Pancreas (tissue), 10 donors: ENCODE results near the gene HBS1L. TPM values are rescaled to one million over a fixed set of nuclear protein-coding genes. Genes with fewer than 3 reads are reported as not detected.

ENCODE experiments used
- ATAC-seq, 4 donors: fragments of 200-7000 bp; cut with Tn5 transposase; one replicate each; pipeline versions ENCODE4 v1.8.0 to v1.9.1; 2020; ENCODE audit warnings: mild to moderate bottlenecking in 4 of 4, moderate library complexity in 4 of 4
- DNase-seq, 6 donors: peaks; one replicate each; pipeline ENCODE4 v3.0.0-alpha.2; 2020
- FAIRE-seq: peaks from 2 replicates; lab custom pipeline; 2012; peaks lifted over from hg19 to GRCh38; lab: Jason Lieb, UNC
- H3K27ac ChIP-seq, 4 donors: fragments of 200-600 bp; sonication (generic); 1 replicate in 3 of 4; 2 replicates in 1 of 4; pipeline versions ENCODE4 v1.5.0 to v1.8.0; 2020
- H3K27me3 ChIP-seq, 4 donors: fragments of 200-600 bp; one replicate each; pipeline ENCODE4 v1.8.0; 2021
- H3K36me3 ChIP-seq, 3 donors: fragments of 200-600 bp; sonication (generic) in 1 of 3; one replicate each; pipeline versions ENCODE4 v1.5.0 to v1.8.0; 2020 to 2021
- H3K4me1 ChIP-seq, 3 donors: fragments of 200-600 bp; one replicate each; pipeline ENCODE4 v1.8.0; 2021
- H3K4me3 ChIP-seq, 4 donors: fragments of 200-600 bp; sonication (generic) in 2 of 4; one replicate each; pipeline versions ENCODE4 v1.5.0 to v1.8.0; 2020 to 2021
- H3K9me3 ChIP-seq, 4 donors: fragments of 200-600 bp; one replicate each; pipeline ENCODE4 v1.8.0; 2021
- WGBS, 2 donors: extraction: QIAGEN DNeasy Blood & Tissue Kit; methylation state at CpG; one replicate each; pipeline ENCODE4 v1.1.7; 2013; 5-methylcytosine and 5-hydroxymethylcytosine counted together
- intact Hi-C, 3 donors: fragments of 100-400 bp; cut with DNase I; formaldehyde crosslinking; loops; one replicate each; pipeline versions ENCODE4 v1.11.1 to v1.14.2; 2022
- polyA plus RNA-seq, 2 donors: library from polyadenylated mRNA; stranded (reverse); fragments of 200-250 nt; gene quantifications; one replicate each; pipeline ENCODE4 v1.2.3, GENCODE V29; 2013
- total RNA-seq, 6 donors: library from RNA; stranded (reverse); fragmentation: NEBNext Ultra II Directional in 4 of 6; extraction: Animal tissue kit (Norgen Biotek cat#: 25700) in 4 of 6; gene quantifications; one replicate each; pipeline versions ENCODE4 v1.2.1 to v1.2.4, GENCODE V29; 2021 to 2023
- TF ChIP-seq, protein P1 (sequence below), 4 donors: fragments of 200-600 bp; sonication (generic) in 3 of 4; IDR thresholded peaks; one replicate each; pipeline versions ENCODE4 v1.5.0 to v1.8.0; 2021; ENCODE audit warnings: antibody characterized with exemption in 4 of 4
- donor health status: healthy with polysubstance abuse.
- donor health status: DM: no; HTN: no; CAD: no; lungs with moderate emphysema.
- donor health status: DM: no; HTN: no; CAD: no.
- donor health status: control.
- donor health status: control.
- donor health status: Bipolar disorder and iron deficiency.
- donor health status: DM: yes; HTN: yes; CAD: no.
- donor health status: DM: no; HTN: no; CAD: no.
- donor health status: DM: no; HTN: no; CAD: no.
- donor health status: DM: yes; HTN: yes; CAD: no.

Gene HBS1L
- total and polyA plus RNA-seq, 8 donors: 10.3 to 41.5 (median 38.9) TPM

DNA sequence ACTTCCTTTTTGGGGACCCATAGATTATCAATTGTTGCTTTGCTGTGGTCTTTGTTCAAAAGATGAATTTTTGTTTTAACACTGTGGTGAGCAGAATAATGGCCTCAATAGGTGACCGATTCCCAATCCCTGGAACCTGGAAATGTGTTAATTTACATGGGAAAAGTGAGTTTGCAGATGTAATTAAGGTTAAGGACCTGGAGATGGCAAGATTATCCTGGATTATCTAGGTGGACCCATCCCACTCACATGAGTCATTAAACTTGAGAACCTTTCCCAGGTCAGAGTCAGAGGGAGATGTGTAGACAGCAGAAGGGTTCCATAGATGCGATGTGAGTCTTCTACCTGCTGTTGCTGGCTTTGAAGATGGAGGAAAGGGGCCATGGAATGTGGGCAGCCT lies 36.2 kb upstream of the HBS1L start:
- ATAC-seq (no peak), DNase-seq (no peak), FAIRE-seq (no peak)
- 92 to 98% methylated on average over 2 of the region's 2 CpGs for WGBS, 2 donors
- H3K4me1 ChIP-seq: peaks cover 0 to 7% (median 0%) of the 10 kb centered on the region in 3 donors
- TF ChIP-seq, protein P1, sequence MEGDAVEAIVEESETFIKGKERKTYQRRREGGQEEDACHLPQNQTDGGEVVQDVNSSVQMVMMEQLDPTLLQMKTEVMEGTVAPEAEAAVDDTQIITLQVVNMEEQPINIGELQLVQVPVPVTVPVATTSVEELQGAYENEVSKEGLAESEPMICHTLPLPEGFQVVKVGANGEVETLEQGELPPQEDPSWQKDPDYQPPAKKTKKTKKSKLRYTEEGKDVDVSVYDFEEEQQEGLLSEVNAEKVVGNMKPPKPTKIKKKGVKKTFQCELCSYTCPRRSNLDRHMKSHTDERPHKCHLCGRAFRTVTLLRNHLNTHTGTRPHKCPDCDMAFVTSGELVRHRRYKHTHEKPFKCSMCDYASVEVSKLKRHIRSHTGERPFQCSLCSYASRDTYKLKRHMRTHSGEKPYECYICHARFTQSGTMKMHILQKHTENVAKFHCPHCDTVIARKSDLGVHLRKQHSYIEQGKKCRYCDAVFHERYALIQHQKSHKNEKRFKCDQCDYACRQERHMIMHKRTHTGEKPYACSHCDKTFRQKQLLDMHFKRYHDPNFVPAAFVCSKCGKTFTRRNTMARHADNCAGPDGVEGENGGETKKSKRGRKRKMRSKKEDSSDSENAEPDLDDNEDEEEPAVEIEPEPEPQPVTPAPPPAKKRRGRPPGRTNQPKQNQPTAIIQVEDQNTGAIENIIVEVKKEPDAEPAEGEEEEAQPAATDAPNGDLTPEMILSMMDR (IDR thresholded peaks at IDR 0.05): no peak
- H3K27me3 ChIP-seq: no peaks in the 10 kb centered on the region
- H3K4me3 ChIP-seq: no peak overlapping the region
- no peaks in the 10 kb centered on the region for H3K9me3 ChIP-seq
- H3K27ac ChIP-seq: no peak overlapping the region
- intact Hi-C loops: no loop called here
- no peaks in the 10 kb centered on the region for H3K36me3 ChIP-seq

DNA sequence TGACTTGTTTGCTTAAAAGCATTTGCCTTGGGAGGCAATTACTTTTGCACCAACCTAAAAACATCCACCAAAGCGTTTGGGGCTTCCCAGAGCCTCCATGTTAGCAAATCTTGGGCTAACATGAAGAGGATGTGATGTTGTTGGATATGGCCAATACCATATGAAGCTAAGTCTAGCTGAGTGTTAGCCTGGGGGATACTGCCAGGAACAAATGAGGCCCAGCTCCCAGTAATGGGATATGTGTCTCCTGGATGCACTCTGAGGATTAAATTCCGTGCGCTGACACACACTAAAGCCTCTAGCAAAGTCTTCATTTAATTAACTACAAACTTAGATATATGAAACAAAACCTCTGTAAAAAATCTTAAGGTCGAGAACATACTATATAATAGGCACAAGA lies 35.3 kb upstream of the HBS1L start:
- Histone ChIP-seq H3K27ac (no peak overlapping the region), H3K27me3 (no peaks in the 10 kb centered on the region), H3K9me3 (no peaks in the 10 kb centered on the region), H3K36me3 (no peaks in the 10 kb centered on the region), H3K4me1 (peaks cover 0 to 11% (median 0%) of the 10 kb centered on the region in 3 donors), H3K4me3 (no peak overlapping the region)
- TF ChIP-seq, protein P1 (IDR thresholded peaks at IDR 0.05): no peak
- intact Hi-C loops: no loop called here
- ATAC-seq (no peak), DNase-seq (no peak), FAIRE-seq (no peak)
- WGBS, 2 donors: 89 to 94% methylated on average over 4 of the region's 4 CpGs

DNA sequence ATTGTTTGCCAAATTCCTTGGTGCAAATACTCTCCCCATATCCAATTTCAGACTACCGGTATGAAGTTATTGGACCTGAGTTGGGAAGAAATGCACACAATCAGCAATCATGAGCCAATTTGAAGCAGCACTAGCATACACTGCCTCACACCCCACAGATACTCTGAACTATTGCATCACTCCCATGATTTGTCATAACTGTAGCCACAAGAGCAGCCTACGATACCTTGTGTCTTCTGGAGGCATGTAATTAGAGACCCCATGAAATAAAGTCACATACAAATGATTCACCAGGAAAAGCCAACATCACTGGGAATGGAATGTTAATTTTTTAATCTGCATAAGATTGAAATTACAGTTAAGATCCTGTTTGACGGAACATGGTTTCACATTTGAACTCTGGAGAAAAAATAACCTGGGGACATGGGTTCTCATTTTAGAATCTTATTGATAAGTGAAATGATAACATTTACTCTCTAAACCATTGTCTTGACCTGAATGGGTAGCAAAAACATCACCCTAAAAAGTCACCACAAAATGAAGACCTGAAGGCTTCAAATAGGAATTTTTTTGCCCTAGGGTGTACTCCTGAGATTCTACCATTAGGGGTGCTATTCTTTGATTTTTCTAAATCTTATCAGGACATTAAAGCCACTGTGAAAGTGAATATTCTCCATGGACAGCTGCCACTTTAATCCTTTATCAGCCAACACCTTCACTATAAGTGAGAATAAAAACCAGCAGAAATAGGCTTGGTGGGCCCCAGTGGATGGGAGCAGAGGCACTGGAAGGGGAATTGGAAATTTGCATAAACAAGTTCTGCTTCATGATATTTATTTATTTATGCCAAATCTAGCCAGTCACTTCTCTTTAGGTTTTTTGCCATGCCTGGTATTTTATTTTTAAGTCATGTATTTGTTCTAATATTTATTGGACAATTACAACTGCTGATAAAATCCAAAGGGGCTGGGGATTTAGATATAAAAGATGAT lies 34.5 kb upstream of the HBS1L start:
- Histone ChIP-seq H3K27me3 (no peaks in the 10 kb centered on the region), H3K4me1 (peaks cover 0 to 11% (median 0%) of the 10 kb centered on the region in 3 donors), H3K27ac (no peak overlapping the region), H3K36me3 (no peaks in the 10 kb centered on the region), H3K4me3 (no peak overlapping the region), H3K9me3 (no peaks in the 10 kb centered on the region)
- 65 to 66% methylated on average over 3 of the region's 3 CpGs for WGBS, 2 donors
- peak; percentile 18 to 73 (median 45) for ATAC-seq
- DNase-seq: no peak
- TF ChIP-seq, protein P1 (IDR thresholded peaks at IDR 0.05): peak in 1 of 4 donors; percentile 19
- intact Hi-C loops: no loop called here
- no peak for FAIRE-seq

DNA sequence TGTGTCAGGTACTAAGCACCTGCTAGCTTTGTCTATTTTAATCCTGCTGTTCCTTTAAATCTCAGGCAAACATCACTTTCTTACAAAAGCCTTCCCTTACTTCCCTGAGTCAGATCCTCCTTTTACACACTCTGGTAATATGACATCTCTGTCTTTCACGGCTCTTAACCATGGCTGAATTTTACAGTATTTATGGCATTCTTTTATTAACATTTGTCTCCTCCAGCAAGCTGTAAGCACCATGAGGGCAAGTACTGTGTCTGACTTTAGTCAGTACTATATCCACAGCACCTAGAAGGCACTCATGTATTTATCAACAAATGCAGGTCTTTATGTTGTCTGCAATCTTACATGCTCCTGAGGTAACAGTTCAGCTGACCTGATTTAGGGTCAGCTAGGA lies 33.7 kb upstream of the HBS1L start:
- H3K4me1 ChIP-seq: peaks cover 0 to 11% (median 0%) of the 10 kb centered on the region in 3 donors
- TF ChIP-seq, protein P1 (IDR thresholded peaks at IDR 0.05): no peak
- DNase-seq: no peak
- ATAC-seq: peak; percentile 9 to 28 (median 20)
- H3K36me3 ChIP-seq: no peaks in the 10 kb centered on the region
- H3K4me3 ChIP-seq: no peak overlapping the region
- H3K27ac ChIP-seq: no peak overlapping the region
- no peaks in the 10 kb centered on the region for H3K9me3 ChIP-seq
- intact Hi-C loops: no loop called here
- WGBS, 2 donors: 64 to 71% methylated on average over 1 of the region's 1 CpG
- no peaks in the 10 kb centered on the region for H3K27me3 ChIP-seq
- FAIRE-seq: no peak
